ENCODE measurements around the gene PPT1.

The PPT1 gene

GRCh38 chr1:40042341-40042740 is 54.7 kb downstream of the PPT1 start:
- Histone ChIP-seq H3K27ac (replicated peaks; ENCODE audit: low read length) (no peak overlapping the region), H3K36me3 (replicated peaks in 1 of 2; ENCODE audit: control insufficient read depth in 2 of 2, insufficient read depth in 2 of 2, low read length in 2 of 2) (peaks cover 0 to 31% of the 10 kb centered on the region in 2 donors), H3K4me1 (ENCODE audit: control insufficient read depth in 2 of 2, insufficient read depth in 1 of 2, low read depth in 1 of 2, low read length in 2 of 2) (peaks cover 4 to 13% of the 10 kb centered on the region in 2 donors), H4K91ac (ENCODE audit: low read depth, low read length, poor library complexity) (no peak overlapping the region), H2BK12ac (ENCODE audit: low read length) (no peak overlapping the region), H2BK120ac (ENCODE audit: low read depth, low read length) (no peak overlapping the region), H4K8ac (ENCODE audit: low read depth, low read length) (no peak overlapping the region), H3K23ac (ENCODE audit: low read depth, low read length, poor library complexity) (no peak overlapping the region), H3K27me3 (ENCODE audit: control insufficient read depth in 3 of 3, insufficient read depth in 3 of 3, low read depth in 1 of 3, low read length in 3 of 3) (no peaks in the 10 kb centered on the region), H2BK5ac (ENCODE audit: low read length) (no peak overlapping the region), H3K4me3 (ENCODE audit: low read length in 2 of 2) (no peak overlapping the region), H3K4me2 (ENCODE audit: insufficient read depth, low read length, poor library complexity, severe bottlenecking) (no peak overlapping the region), H2BK15ac (ENCODE audit: low read length) (no peak overlapping the region), H3K14ac (ENCODE audit: low read length) (no peak overlapping the region), H3K18ac (ENCODE audit: low read length) (no peak overlapping the region), H3K9ac (ENCODE audit: low read depth, low read length, poor library complexity) (no peak overlapping the region), H3K4ac (ENCODE audit: low read length) (no peak overlapping the region), H2AK5ac (ENCODE audit: low read depth, low read length) (no peak overlapping the region), H3K79me1 (ENCODE audit: low read depth, low read length) (peaks cover 1% of the 10 kb centered on the region), H2AFZ (ENCODE audit: low read length) (no peak overlapping the region), H3K9me3 (replicated peaks in 1 of 2; ENCODE audit: control insufficient read depth in 2 of 2, insufficient read depth in 1 of 2, low read depth in 1 of 2, low read length in 2 of 2) (no peaks in the 10 kb centered on the region)
- no peak for DNase-seq (ENCODE audit: low spot score)
- WGBS, 2 donors (ENCODE audit: extremely low coverage in 2 of 2, insufficient read length in 2 of 2, insufficient replicate concordance in 1 of 2) = no CpG with 5 or more reads among the region's 4 CpGs

GRCh38 chr1:40041466-40041838 is 55.6 kb downstream of the PPT1 start:
- Histone ChIP-seq H3K23ac (ENCODE audit: low read depth, low read length, poor library complexity) (no peak overlapping the region), H3K9ac (ENCODE audit: low read depth, low read length, poor library complexity) (no peak overlapping the region), H3K4me2 (ENCODE audit: insufficient read depth, low read length, poor library complexity, severe bottlenecking) (peak overlapping the region; percentile 76), H3K79me1 (ENCODE audit: low read depth, low read length) (peaks cover 1% of the 10 kb centered on the region), H4K8ac (ENCODE audit: low read depth, low read length) (no peak overlapping the region), H3K9me3 (replicated peaks in 1 of 2; ENCODE audit: control insufficient read depth in 2 of 2, insufficient read depth in 1 of 2, low read depth in 1 of 2, low read length in 2 of 2) (no peaks in the 10 kb centered on the region), H4K91ac (ENCODE audit: low read depth, low read length, poor library complexity) (no peak overlapping the region), H3K14ac (ENCODE audit: low read length) (no peak overlapping the region), H3K27ac (replicated peaks; ENCODE audit: low read length) (no peak overlapping the region), H2BK120ac (ENCODE audit: low read depth, low read length) (no peak overlapping the region), H2BK5ac (ENCODE audit: low read length) (no peak overlapping the region), H3K4ac (ENCODE audit: low read length) (no peak overlapping the region), H3K18ac (ENCODE audit: low read length) (no peak overlapping the region), H2AK5ac (ENCODE audit: low read depth, low read length) (no peak overlapping the region), H2AFZ (ENCODE audit: low read length) (no peak overlapping the region), H3K36me3 (replicated peaks in 1 of 2; ENCODE audit: control insufficient read depth in 2 of 2, insufficient read depth in 2 of 2, low read length in 2 of 2) (peaks cover 0 to 30% of the 10 kb centered on the region in 2 donors), H2BK15ac (ENCODE audit: low read length) (no peak overlapping the region), H3K4me1 (ENCODE audit: control insufficient read depth in 2 of 2, insufficient read depth in 1 of 2, low read depth in 1 of 2, low read length in 2 of 2) (peaks cover 4 to 13% of the 10 kb centered on the region in 2 donors), H3K4me3 (ENCODE audit: low read length in 2 of 2) (peak overlapping the region; percentile 89 to 95), H2BK12ac (ENCODE audit: low read length) (no peak overlapping the region), H3K27me3 (ENCODE audit: control insufficient read depth in 3 of 3, insufficient read depth in 3 of 3, low read depth in 1 of 3, low read length in 3 of 3) (no peaks in the 10 kb centered on the region)
- WGBS, 2 donors (ENCODE audit: extremely low coverage in 2 of 2, insufficient read length in 2 of 2, insufficient replicate concordance in 1 of 2) = no CpG with 5 or more reads among the region's 5 CpGs
- no peak for DNase-seq (ENCODE audit: low spot score)

- Histone ChIP-seq H2AK5ac (ENCODE audit: low read depth, low read length) (peak within 1 kb of the TSS; percentile 40), H2BK12ac (ENCODE audit: low read length) (no peak within 1 kb of the TSS), H2BK15ac (ENCODE audit: low read length) (peak within 1 kb of the TSS; percentile 84), H3K79me1 (ENCODE audit: low read depth, low read length) (peaks cover 1% of the 10 kb centered on the region), H3K23ac (ENCODE audit: low read depth, low read length, poor library complexity) (peak within 1 kb of the TSS; percentile 95), H2BK120ac (ENCODE audit: low read depth, low read length) (peak within 1 kb of the TSS; percentile 73), H3K18ac (ENCODE audit: low read length) (peak within 1 kb of the TSS; percentile 89), H3K27me3 (ENCODE audit: control insufficient read depth in 3 of 3, insufficient read depth in 3 of 3, low read depth in 1 of 3, low read length in 3 of 3) (no peaks in the 10 kb centered on the region), H4K91ac (ENCODE audit: low read depth, low read length, poor library complexity) (no peak within 1 kb of the TSS), H3K4me3 (ENCODE audit: low read length in 2 of 2) (peak within 1 kb of the TSS; percentile 89 to 95), H3K4me1 (ENCODE audit: control insufficient read depth in 2 of 2, insufficient read depth in 1 of 2, low read depth in 1 of 2, low read length in 2 of 2) (peaks cover 4 to 13% of the 10 kb centered on the region in 2 donors), H3K4me2 (ENCODE audit: insufficient read depth, low read length, poor library complexity, severe bottlenecking) (peak within 1 kb of the TSS; percentile 97), H2BK5ac (ENCODE audit: low read length) (no peak within 1 kb of the TSS), H3K36me3 (replicated peaks in 1 of 2; ENCODE audit: control insufficient read depth in 2 of 2, insufficient read depth in 2 of 2, low read length in 2 of 2) (peaks cover 0 to 23% of the 10 kb centered on the region in 2 donors), H4K8ac (ENCODE audit: low read depth, low read length) (no peak within 1 kb of the TSS), H3K9ac (ENCODE audit: low read depth, low read length, poor library complexity) (peak within 1 kb of the TSS; percentile 89), H2AFZ (ENCODE audit: low read length) (peak within 1 kb of the TSS; percentile 92), H3K9me3 (replicated peaks in 1 of 2; ENCODE audit: control insufficient read depth in 2 of 2, insufficient read depth in 1 of 2, low read depth in 1 of 2, low read length in 2 of 2) (no peaks in the 10 kb centered on the region), H3K27ac (replicated peaks; ENCODE audit: low read length) (peak within 1 kb of the TSS; percentile 75), H3K4ac (ENCODE audit: low read length) (no peak within 1 kb of the TSS), H3K14ac (ENCODE audit: low read length) (peak within 1 kb of the TSS; percentile 15)
- no CpG with 5 or more reads among the region's 65 CpGs for WGBS, 2 donors (ENCODE audit: extremely low coverage in 2 of 2, insufficient read length in 2 of 2, insufficient replicate concordance in 1 of 2)
- peak; percentile 98 for DNase-seq (ENCODE audit: low spot score)
These were observed 56.3 kb downstream of the PPT1 start, which contains the start of gene CAP1 for GRCh38 chr1:40040511-40041465. Gene CAP1, plus strand, starts transcription at chr1:40040729. Its CDS starts 18,618 bp downstream, at chr1:40059347.
